Astrocyte of the spinal cord (primary cell): ENCODE data around the gene EPN2.

ENCODE experiments used
- DNase-seq: peaks from one replicate; pipeline ENCODE4 v3.0.0; 2011; ENCODE audit warnings: low read depth, low spot score
- H3K4me3 ChIP-seq: 2 replicates; pipeline ENCODE4 v1.5.1; 2011; ENCODE audit warnings: low read depth, mild to moderate bottlenecking, low read length, moderate library complexity
- in situ Hi-C: cut with HindIII; loops from 2 replicates; pipeline ENCODE4 v1.10.0; 2017; ENCODE audit warnings: low sequenced_read_pairs
- TF ChIP-seq, protein P1 (sequence below): IDR thresholded peaks from 2 replicates; pipeline ENCODE4 v1.5.1; 2012; ENCODE audit warnings: low read depth, mild to moderate bottlenecking, low read length, inconsistent platforms

The EPN2 gene

DNA sequence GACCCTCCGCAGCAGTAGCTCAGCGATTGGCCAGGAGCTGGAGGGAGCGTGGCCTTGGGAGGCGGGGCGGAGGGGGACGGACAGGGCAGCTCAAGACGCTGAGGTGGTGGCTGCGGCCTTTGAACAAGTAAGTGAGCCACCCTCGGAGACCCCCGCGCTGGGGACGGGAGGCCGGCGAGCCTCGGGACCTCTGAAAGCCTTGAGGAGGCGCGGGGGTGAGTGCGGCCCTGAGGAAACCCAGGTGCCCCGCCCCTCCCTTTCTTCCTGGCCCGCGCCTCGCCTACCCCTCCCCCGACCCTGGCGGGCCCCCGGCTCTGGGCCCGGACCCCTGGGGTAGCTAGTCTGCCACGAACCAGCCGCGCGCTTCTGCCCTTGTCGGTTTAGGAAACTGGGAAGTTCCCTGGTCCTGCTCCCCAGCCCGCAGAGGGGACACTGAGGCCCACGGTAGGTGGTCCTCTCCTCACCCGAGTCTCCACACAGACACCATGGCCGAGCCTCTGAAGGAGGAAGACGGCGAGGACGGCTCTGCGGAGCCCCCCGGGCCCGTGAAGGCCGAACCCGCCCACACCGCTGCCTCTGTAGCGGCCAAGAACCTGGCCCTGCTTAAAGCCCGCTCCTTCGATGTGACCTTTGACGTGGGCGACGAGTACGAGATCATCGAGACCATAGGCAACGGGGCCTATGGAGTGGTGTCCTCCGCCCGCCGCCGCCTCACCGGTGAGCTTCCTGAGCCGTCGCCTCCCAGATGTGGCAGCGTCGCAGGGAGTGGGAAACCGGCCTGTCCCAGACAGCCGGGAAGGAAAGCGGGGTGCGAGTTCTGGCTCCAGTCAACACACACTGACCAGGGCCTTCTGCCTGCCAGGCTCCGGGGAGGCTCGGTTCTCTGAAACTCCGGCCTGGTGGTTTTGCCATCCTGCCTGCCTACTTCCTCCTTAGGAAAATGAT is 141.5 kb downstream of the EPN2 start, which contains the start of gene MAPK7:
Gene MAPK7 (plus strand): TSS at position 83 of the 945 bp plus-strand sequence. CDS start 403 bp downstream, at position 486.
- in situ Hi-C loops = no loop called here
- no peak for DNase-seq
- H3K4me3 ChIP-seq = peak within 1 kb of the TSS; percentile 87
- TF ChIP-seq, protein P1, sequence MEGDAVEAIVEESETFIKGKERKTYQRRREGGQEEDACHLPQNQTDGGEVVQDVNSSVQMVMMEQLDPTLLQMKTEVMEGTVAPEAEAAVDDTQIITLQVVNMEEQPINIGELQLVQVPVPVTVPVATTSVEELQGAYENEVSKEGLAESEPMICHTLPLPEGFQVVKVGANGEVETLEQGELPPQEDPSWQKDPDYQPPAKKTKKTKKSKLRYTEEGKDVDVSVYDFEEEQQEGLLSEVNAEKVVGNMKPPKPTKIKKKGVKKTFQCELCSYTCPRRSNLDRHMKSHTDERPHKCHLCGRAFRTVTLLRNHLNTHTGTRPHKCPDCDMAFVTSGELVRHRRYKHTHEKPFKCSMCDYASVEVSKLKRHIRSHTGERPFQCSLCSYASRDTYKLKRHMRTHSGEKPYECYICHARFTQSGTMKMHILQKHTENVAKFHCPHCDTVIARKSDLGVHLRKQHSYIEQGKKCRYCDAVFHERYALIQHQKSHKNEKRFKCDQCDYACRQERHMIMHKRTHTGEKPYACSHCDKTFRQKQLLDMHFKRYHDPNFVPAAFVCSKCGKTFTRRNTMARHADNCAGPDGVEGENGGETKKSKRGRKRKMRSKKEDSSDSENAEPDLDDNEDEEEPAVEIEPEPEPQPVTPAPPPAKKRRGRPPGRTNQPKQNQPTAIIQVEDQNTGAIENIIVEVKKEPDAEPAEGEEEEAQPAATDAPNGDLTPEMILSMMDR = no peak

DNA sequence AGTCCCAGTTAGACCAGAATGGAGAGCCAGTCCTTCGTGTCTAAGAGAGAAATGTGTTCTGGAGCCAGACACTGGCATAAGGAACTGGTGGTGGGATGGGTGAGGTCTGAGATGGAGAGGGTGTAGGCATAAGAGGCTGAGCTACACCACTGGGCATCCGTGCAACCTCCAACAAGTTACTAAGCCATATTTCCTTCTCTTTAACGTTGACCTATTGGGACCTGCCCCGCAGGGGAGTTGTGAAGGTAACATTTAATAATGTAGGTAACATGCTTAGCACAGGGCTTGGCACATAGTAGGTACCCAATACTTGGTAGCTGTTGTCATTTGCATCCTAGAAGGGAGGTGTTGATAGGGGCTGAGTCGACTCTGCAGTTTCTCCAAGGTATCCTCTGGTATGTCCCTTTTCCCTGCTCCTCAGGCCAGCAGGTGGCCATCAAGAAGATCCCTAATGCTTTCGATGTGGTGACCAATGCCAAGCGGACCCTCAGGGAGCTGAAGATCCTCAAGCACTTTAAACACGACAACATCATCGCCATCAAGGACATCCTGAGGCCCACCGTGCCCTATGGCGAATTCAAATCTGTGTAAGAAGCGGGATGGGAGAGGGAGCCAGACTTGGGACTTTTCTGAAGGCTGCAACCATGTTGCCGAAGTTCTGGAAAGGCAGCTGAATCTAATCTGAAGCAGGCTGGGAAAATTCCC is 142.3 kb downstream of the EPN2 start:
- peak overlapping the region; percentile 87 for H3K4me3 ChIP-seq
- no peak for DNase-seq
- TF ChIP-seq, protein P1 = no peak
- in situ Hi-C loops = no loop called here

DNA sequence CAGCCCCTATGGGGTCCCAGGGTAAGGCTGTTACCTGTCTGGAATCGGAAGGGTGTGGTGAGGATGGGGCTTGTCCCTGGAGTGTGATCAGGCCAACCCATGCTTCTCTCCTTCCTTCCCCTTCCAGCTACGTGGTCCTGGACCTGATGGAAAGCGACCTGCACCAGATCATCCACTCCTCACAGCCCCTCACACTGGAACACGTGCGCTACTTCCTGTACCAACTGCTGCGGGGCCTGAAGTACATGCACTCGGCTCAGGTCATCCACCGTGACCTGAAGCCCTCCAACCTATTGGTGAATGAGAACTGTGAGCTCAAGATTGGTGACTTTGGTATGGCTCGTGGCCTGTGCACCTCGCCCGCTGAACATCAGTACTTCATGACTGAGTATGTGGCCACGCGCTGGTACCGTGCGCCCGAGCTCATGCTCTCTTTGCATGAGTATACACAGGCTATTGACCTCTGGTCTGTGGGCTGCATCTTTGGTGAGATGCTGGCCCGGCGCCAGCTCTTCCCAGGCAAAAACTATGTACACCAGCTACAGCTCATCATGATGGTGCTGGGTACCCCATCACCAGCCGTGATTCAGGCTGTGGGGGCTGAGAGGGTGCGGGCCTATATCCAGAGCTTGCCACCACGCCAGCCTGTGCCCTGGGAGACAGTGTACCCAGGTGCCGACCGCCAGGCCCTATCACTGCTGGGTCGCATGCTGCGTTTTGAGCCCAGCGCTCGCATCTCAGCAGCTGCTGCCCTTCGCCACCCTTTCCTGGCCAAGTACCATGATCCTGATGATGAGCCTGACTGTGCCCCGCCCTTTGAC is 143.5 kb downstream of the EPN2 start:
- H3K4me3 ChIP-seq = no peak overlapping the region
- in situ Hi-C loops = no loop called here
- DNase-seq = no peak
- TF ChIP-seq, protein P1 = no peak

DNA sequence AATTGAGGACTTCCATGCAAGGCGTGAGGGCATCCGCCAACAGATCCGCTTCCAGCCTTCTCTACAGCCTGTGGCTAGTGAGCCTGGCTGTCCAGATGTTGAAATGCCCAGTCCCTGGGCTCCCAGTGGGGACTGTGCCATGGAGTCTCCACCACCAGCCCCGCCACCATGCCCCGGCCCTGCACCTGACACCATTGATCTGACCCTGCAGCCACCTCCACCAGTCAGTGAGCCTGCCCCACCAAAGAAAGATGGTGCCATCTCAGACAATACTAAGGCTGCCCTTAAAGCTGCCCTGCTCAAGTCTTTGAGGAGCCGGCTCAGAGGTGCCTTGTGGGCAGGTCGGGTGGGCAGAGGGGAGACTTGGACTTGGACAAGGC is 144.2 kb downstream of the EPN2 start:
- no peak overlapping the region for H3K4me3 ChIP-seq
- in situ Hi-C loops = no loop called here
- DNase-seq = no peak
- TF ChIP-seq, protein P1 = no peak

- DNase-seq = no peak
- TF ChIP-seq, protein P1 = no peak
- no peak overlapping the region for H3K4me3 ChIP-seq
- in situ Hi-C loops = no loop called here
These were observed 144.7 kb downstream of the EPN2 start for GRCh38 chr17:19381741-19382444.
